Retinal pigment epithelial cell (primary cell): ENCODE measurements around the gene STEAP1B.

Experiments
- DNase-seq: peaks from one replicate; pipeline ENCODE4 v3.0.0-alpha.2; 2010; ENCODE audit warnings: low read depth
- H3K4me3 ChIP-seq: 2 replicates; pipeline ENCODE4 v1.5.1; 2011; ENCODE audit warnings: mild to moderate bottlenecking, low read length, control low read depth, moderate library complexity
- TF ChIP-seq, protein P1 (sequence below): conservative IDR thresholded peaks from 2 replicates; pipeline ENCODE4 v1.5.1; 2011; ENCODE audit warnings: low read depth, low read length, control low read depth, inconsistent platforms

The STEAP1B gene

DNA sequence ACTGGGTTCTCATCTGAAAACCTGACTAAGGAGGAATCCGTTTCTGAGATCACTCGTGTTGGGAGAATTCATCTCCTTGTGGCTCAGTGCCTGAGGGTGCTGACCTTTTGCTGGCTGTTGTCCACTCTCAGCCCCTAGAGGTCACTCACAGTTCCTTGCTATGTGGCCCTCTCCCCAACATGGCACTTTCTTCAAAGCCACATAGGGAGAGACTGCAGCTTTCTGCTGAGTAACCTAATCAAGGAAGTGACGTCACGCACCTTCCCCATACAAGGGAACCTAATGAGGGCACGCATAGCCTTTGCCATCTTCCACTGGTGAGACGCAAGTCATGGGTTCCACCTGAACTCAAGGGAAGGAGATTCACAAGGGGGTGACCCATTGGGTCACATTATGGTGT lies 23.2 kb downstream of the STEAP1B start:
- DNase-seq: no peak
- no peak overlapping the region for H3K4me3 ChIP-seq
- TF ChIP-seq, protein P1, sequence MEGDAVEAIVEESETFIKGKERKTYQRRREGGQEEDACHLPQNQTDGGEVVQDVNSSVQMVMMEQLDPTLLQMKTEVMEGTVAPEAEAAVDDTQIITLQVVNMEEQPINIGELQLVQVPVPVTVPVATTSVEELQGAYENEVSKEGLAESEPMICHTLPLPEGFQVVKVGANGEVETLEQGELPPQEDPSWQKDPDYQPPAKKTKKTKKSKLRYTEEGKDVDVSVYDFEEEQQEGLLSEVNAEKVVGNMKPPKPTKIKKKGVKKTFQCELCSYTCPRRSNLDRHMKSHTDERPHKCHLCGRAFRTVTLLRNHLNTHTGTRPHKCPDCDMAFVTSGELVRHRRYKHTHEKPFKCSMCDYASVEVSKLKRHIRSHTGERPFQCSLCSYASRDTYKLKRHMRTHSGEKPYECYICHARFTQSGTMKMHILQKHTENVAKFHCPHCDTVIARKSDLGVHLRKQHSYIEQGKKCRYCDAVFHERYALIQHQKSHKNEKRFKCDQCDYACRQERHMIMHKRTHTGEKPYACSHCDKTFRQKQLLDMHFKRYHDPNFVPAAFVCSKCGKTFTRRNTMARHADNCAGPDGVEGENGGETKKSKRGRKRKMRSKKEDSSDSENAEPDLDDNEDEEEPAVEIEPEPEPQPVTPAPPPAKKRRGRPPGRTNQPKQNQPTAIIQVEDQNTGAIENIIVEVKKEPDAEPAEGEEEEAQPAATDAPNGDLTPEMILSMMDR: no peak

DNA sequence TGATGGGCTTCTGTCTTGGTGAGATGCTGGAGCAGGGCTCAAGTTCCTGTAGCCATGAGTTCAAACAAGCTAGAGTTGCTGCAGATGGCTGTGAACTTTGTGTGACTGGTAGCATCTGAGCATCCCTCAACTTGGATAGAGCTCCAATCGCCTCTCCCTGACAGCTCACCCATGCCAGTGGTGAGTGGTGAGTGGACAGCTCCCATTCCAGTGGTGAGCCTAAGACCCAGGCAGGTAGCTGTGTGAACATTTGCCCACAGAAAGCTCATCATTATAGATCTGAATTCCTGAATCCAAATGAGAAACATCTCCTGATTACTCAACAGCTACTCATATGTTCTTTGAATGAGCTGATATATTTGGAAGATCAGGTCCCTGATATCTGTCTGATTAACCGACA lies 25.3 kb downstream of the STEAP1B start:
- no peak overlapping the region for H3K4me3 ChIP-seq
- TF ChIP-seq, protein P1: no peak
- DNase-seq: no peak

GRCh38 chr7:22470981-22471380 lies 29.0 kb downstream of the STEAP1B start:
- no peak overlapping the region for H3K4me3 ChIP-seq
- DNase-seq: no peak
- TF ChIP-seq, protein P1: no peak

GRCh38 chr7:22469371-22470143 lies 30.4 kb downstream of the STEAP1B start:
- H3K4me3 ChIP-seq: no peak overlapping the region
- TF ChIP-seq, protein P1: no peak
- no peak for DNase-seq

GRCh38 chr7:22468609-22469008 lies 31.4 kb downstream of the STEAP1B start:
- no peak overlapping the region for H3K4me3 ChIP-seq
- DNase-seq: no peak
- TF ChIP-seq, protein P1: no peak

DNA sequence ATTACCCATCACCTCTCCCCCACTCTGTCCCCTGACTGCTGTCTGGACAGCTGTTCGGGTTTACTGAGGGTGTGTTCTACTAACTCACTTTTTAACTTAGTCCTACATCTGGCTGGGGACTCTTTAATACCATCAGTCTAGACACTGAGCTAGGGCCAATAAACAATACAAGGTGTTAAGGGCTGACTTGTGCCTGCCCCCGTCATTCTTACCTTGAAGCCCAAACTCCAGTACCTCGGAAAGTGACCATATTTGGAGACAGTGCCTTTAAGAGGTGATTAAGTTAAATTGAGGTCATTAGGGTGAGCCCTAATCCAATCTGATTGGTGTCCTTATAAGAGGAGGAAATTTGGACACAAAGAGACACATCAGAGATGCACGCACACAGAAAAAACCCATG lies 35.7 kb downstream of the STEAP1B start:
- DNase-seq: no peak
- H3K4me3 ChIP-seq: no peak overlapping the region
- TF ChIP-seq, protein P1: no peak

DNA sequence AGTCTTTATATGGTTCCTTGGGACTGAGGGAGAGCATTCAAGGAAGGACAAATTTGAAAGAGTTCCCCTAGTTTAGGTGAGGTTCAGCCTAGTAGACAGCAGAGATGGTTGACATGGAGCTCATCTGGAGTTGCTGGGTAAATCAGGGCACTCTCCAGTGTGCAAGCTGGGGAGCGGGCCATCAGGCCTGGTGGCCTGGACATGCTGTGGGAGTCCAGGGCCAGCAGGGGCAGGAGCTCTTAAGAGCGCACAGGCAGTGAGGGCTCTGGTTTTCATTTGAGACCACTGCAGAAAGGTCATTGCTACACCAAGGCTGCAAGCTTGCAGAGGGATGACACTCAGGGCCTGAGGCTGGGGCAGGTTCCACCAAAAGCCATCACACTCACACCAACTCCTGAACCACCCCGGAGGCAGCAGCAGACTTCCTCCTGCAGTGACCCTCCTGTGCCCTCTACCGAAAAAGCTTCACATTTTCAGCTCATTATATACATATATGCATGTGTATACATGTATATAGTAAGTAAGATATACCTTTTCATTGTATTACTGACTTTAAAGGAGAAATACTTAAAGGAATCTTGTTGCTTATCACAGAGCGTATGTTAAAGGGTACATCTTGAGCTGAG lies 39.5 kb downstream of the STEAP1B start:
- no peak for DNase-seq
- TF ChIP-seq, protein P1: no peak
- no peak overlapping the region for H3K4me3 ChIP-seq
